ENCODE measurements around the gene ARHGEF40.

DNA sequence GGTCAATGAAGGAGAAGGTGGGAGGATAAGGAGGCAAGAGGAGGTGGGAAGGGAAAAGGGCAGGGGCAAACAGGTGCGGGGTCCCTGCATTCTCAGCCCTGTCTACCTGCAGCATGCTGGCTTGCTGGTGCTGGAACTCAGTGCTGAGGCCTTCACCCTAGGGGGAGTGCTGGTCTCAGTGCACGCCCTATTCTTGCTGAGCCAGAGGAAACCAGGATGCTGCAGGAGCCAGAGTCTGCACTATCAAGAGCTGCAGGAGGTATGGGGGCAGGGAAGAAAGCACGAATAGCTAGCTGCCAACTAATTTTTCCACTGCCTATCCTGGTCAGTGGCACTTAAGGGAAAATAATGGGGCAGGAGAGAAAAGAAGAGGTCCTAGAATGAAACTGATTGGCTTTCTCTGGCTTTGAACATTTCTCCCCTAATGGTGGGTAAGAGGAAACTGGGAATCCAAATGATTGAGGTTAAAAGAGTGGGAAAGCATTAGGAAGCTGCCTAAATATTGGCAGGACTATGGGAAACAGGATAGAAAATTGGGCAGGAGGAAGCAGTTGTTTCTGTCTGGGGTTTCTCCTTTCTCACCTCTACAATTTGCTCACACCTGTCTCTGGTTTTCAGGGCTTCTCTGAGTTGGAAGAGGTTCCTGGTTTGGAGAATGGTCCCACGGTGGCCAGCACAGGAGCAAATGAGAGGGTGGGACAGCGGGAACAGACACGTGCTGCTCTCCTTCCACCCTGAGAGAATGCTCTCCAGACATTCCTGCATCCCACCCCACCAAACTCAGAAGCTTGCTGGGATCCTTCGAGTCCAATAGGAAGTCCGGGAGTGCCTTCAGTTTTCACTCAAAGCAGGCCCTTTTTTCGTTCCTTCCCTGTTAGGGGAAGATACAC is 32.7 kb downstream of the ARHGEF40 start:
- no peak for TF ChIP-seq POLR2A (IDR thresholded peaks at IDR 0.05)
- TF ChIP-seq, protein P1, sequence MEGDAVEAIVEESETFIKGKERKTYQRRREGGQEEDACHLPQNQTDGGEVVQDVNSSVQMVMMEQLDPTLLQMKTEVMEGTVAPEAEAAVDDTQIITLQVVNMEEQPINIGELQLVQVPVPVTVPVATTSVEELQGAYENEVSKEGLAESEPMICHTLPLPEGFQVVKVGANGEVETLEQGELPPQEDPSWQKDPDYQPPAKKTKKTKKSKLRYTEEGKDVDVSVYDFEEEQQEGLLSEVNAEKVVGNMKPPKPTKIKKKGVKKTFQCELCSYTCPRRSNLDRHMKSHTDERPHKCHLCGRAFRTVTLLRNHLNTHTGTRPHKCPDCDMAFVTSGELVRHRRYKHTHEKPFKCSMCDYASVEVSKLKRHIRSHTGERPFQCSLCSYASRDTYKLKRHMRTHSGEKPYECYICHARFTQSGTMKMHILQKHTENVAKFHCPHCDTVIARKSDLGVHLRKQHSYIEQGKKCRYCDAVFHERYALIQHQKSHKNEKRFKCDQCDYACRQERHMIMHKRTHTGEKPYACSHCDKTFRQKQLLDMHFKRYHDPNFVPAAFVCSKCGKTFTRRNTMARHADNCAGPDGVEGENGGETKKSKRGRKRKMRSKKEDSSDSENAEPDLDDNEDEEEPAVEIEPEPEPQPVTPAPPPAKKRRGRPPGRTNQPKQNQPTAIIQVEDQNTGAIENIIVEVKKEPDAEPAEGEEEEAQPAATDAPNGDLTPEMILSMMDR (IDR thresholded peaks at IDR 0.05): no peak
- TF ChIP-seq POLR2AphosphoS5 (IDR thresholded peaks at IDR 0.05): no peak
- TF ChIP-seq EP300 (IDR thresholded peaks at IDR 0.05): no peak
